Superior temporal gyrus (tissue), 1 donor: ENCODE results near the gene RBM5.

Experiments used
- DNase-seq: peaks from one replicate; pipeline ENCODE4 v3.0.0-alpha.2; 2016; ENCODE audit errors: extremely low spot score

Gene RBM5

DNA sequence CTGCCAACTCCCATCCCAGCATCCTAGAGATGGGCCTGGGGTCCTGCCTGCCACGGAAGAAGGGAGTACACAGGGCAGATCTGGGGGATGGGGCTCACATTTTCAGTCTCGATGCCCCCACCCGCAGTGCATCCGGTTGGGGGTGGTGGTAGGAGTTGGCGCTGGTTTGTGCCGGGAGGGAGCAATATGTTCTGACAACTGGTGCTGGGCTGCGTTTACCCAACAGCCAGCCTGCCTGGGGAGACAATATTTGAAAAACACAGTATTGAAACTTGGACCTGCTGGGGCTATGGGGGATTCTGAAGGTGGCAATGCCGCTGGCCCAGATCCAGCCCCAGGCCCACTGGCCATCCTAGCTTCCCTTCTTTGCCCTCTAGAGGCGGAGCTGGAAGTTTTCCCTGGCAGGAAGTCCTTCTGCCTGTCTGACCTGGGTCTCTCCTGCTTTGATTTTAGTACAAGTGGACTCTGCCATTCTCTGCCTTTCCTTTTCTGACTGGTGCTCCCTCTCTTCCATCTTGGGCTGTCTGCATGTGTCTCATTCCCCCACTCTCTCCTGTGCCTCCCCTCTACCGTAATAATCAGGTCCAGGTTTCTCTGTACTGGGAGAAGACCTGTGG, 69.9 kb downstream of the RBM5 start:
- DNase-seq: no peak

DNA sequence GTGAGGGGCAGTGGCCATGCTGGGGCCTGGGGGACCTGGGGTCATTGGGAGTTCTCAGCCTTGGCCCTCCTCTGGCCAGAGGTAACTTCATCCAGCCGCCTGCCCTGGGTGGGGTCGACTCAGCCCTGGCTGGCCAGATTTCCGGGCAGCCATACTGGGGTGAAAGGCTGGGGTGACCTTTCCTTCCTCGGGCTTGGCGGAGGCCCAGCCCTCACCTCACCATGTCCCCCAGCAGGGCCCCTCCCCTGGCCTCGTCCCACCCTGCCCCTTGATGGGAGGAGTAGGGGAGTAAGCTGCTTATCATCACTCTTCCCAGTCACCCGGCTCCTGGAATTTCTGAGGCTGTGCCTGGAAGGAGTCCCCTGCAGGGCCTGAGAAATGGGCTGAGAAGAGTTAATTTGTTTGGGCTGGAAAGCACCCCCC, 71.9 kb downstream of the RBM5 start:
- no peak for DNase-seq

- no peak for DNase-seq
Observed at GRCh38 chr3:50161320-50161719, 72.6 kb downstream of the RBM5 start.

DNA sequence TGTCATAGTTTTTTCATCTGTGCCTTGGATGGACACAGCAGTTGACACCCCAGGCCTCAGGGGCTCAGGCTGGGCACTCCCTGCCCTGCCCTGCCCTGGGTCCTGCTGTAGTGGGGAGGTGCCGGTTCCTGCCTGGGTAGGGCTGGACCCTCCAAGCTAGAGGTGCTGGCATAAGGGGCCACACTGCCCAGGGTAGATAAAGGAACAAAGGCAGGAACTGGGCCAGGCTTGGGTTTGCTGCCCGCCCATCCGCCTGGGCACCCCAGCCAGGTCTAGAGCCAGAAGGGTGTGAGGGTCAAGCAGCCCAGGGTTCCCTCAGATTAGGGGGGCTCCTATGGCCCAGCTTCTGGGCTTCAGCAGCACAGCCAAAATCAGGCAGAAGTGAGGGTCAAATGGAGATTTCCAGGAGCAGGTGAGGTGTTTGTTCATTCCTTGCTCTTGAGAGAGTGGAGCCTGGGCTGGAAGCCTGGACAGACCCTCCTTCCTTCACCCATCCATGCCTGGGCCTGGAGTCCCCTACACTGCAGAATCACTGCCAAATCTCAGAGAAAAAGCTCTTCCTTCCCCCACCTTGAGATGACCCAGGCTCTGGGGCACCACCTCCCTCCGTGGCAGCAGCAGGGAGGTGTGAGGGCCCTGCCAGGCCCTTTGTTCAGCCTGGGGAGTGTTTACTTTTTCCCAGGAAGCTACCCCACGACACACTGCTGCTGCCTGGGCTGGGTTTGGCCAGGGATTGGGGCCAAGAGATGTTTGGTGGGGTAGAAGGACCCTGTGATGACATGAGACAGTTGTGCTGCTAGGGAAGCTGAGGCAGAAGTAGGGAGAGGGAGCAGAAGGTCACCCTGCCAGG, 73.5 kb downstream of the RBM5 start:
- no peak for DNase-seq

DNA sequence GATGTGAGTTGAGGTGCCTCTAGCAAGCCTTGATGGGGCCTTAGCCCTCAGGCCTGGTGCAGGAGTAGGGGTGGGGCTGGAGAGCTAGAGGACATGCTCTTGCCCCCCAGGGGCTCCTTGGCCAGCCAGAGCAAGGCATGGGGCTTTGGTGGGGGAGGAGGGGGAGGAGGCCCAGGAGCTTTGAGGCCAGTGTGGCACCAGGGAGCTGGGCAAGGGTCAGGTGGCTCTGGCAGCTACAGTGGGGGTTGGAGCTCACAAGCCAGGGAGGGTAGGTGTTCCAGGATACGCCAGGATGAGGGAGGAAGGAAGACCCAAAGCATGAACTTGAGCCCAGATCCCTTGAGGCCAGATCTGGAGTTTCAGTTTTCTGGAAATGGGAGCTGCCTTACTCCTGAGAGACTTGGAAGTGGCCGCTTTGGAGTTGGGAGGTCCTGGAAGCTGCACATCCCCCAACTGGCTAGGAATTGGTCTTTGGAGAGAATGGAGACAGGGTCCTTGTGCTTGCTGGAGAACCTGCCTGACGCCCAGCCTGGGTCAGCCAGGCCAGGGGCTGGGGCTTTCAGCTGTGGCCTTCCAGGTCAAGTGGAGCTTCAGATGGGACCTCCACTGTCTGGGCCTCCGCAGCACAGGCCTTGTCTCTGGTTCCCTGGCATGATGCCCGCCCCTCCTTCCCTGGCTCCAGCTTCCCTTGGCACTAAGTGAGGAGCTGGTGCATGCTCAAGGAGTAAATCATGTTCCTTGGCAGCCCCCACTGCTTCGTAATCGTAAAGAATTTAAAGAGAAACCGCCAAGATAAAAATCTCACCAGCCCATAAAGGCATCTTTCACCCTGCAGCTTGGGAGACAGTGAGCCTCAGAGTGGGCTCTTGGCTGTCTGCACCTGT, 75.1 kb downstream of the RBM5 start:
- DNase-seq: peak; percentile 67

DNA sequence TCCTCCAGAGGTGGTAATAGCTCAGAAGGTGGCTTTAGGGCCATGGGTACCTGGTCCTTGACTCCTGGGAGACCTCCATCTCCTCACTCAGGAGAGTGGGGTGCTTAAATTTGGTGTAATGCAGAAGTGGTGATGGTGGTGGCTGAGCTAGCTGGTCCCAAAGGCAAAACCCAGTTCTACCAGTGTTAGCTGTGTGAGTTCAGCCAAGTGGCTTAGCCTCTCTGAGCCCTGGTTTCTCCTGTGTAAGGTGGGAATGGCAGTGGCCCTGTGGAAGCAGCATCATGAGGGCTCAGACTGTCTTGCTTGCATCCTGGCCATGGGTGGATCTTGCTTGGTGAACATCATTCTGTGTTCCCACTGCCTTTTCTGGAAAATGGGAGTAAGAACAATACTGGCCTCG, 75.8 kb downstream of the RBM5 start:
- no peak for DNase-seq

DNA sequence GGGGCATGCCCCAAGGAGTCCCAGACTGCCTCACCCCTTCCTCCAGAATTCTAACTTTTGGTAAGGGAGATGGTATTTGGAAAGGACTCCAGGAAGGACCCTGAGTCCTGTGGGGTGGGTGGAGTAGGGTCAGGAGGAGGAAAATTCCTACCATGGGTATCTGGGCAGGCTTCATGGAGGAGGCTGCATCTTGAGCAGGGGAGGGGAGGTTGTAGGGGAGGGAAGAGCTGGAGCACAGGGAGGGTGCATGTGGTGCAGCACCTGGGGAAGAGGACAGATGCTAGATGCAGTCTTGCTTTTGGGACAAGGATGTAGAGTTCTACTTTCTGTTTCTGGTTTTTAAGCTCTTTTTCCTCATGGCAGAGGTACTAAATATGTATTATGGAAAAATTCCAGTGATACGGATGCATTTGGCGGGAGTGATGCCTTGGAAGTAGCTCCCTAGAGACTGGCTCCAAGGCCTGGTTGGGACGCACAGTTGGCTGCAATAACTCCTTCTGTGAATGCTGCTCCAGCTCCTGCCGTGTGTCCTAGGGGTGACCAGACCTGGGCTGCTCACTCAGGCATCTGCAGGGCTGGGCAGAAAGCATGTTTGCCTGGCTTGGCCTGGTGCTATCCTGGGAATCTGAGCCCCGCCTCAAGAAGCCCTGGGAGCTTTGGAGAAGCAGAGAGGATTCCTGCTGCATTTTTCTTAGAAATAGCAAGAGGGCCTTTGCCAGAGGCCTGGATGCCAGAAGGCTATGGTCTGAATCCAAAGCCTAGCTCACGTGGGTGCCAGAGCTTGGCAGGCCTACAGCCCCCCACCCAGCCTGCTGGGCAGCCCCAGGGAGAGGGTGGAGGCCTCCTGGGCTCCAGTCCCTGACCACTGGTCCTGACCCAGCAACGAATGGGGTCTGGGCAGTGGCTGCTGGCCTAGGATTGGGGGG, 76.5 kb downstream of the RBM5 start:
- peak; percentile 38 for DNase-seq

GRCh38 chr3:50165910-50166538, 77.3 kb downstream of the RBM5 start:
- no peak for DNase-seq

- DNase-seq: no peak
Observed at GRCh38 chr3:50166620-50167019, 77.9 kb downstream of the RBM5 start.

DNA sequence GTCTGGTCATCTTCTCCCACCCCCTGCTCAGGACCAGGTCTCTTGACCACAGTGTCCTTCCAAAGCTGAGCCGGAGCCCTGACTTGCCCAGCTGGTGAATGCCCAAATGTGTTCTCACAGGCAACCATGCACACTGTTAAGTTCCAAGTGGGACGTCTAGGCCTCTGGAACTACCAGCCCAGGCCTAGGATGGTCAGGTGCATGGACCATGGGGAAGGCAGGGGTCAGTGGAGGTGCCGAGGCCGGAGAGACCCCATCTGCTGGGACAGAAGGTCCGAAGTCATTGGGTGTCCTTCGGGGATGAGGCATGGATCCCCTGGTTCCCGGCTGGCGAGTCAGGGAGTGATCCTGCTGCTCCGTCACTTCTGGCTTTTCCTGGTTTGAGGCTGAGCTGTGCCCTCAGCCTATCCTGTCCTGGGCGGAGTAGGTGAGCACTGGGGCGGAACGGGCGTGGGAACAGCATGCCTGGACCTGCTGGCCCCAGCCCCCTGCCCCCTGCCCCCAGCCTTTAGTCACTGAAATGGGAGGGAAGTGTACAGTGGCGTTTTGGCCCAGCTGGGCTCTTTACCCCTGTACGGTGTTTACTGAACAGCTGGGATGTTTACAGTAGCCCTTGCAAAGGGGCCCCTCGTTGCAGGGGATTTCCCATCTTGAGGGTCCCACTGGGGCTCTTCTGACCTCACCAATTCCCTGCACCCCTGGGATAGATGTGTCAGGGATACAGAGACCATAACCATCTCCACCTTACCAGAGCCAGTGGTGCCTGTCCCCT, 78.5 kb downstream of the RBM5 start:
- DNase-seq: no peak

DNA sequence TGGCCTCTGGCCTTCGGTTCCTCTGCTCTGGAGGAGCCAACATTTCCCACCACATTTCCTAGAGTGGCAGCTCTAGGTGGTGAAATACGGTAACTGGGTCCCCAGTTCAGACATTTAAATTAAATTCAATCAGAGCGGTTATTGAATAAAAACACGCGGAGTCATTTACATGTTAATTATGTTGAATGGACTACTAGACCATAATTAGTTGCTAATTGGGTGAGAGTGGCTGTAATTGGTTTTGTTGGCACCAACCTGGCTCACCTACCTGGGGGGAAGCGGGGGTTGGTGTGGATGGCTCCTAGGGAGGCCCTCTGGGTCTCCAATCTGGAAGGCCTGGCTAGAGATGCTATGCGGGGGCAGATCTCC, 79.1 kb downstream of the RBM5 start:
- DNase-seq: no peak

- no peak for DNase-seq
Observed at GRCh38 chr3:50168388-50168787, 79.7 kb downstream of the RBM5 start.
